GM12892 (cell line): ENCODE measurements around the gene IFIH1. TPM values are rescaled to one million over a fixed set of nuclear protein-coding genes. Genes with fewer than 3 reads are reported as not detected.

Experiments used
- DNase-seq: peaks from one replicate; pipeline ENCODE4 v3.0.0; 2011; ENCODE audit not compliant: insufficient read length
- FAIRE-seq: peaks from 2 replicates; lab custom pipeline; 2011; peaks lifted over from hg19 to GRCh38; lab: Jason Lieb, UNC
- POLR2A ChIP-seq: IDR thresholded peaks from 2 replicates; pipeline ENCODE4 v1.6.1; 2011; ENCODE audit warnings: low read depth, low read length, control low read depth
- POLR2AphosphoS5 ChIP-seq: IDR thresholded peaks from 2 replicates; pipeline ENCODE4 v1.6.1; 2011; ENCODE audit warnings: low read depth, low read length, control low read depth
- TAF1 ChIP-seq: IDR thresholded peaks from 2 replicates; pipeline ENCODE4 v1.6.1; 2011; ENCODE audit warnings: low read depth, mild to moderate bottlenecking, control low read depth, low read length, borderline replicate concordance
- polyA plus RNA-seq: library from polyadenylated mRNA; unstranded; fragments of >200 nt; gene quantifications from one replicate; pipeline ENCODE4 v1.2.1, GENCODE V29; 2012; ENCODE audit warnings: missing spikeins, inconsistent platforms; ENCODE audit not compliant: missing spikeins

IFIH1 gene
- polyA plus RNA-seq: 60.0 TPM

GRCh38 chr2:162318328-162319180 is at the start of gene IFIH1:
Gene IFIH1, minus strand, starts transcription at chr2:162318684. Its CDS starts 377 bp downstream, at chr2:162318307.
- TF ChIP-seq POLR2A (peak; percentile 66; the same call in 1 of the 2 replicates), POLR2AphosphoS5 (peak; percentile 58), TAF1 (no peak)
- peak; percentile 93 for FAIRE-seq
- DNase-seq: peak; percentile 51

GRCh38 chr2:162365392-162365791 is 46.9 kb upstream of the IFIH1 start:
- TF ChIP-seq POLR2AphosphoS5: no peak
- no peak for TF ChIP-seq TAF1
- TF ChIP-seq POLR2A: no peak
- DNase-seq: no peak
- no peak for FAIRE-seq

- TF ChIP-seq POLR2AphosphoS5 (no peak), POLR2A (no peak), TAF1 (no peak)
- FAIRE-seq (peak; percentile 14), DNase-seq (no peak)
These were observed 26.1 kb upstream of the IFIH1 start for GRCh38 chr2:162344617-162344950.

- TF ChIP-seq POLR2A: peak; percentile 77; the same call in 1 of the 2 replicates
- 0 out of 2 replicates have a peak, but pooled peaks have one; percentile 50 for TF ChIP-seq TAF1
- peak; percentile 71 for TF ChIP-seq POLR2AphosphoS5
- FAIRE-seq (peak; percentile 100), DNase-seq (peak; percentile 63)
These were observed 25.5 kb upstream of the IFIH1 start, which contains the start of gene GCA for GRCh38 chr2:162343824-162344616. Gene GCA, plus strand, starts transcription at chr2:162344132. Its CDS starts 117 bp downstream, at chr2:162344249.

- DNase-seq: no peak
- no peak for FAIRE-seq
- no peak for TF ChIP-seq POLR2A
- TF ChIP-seq TAF1: no peak
- no peak for TF ChIP-seq POLR2AphosphoS5
These were observed 25.0 kb upstream of the IFIH1 start for GRCh38 chr2:162343492-162343823.

- no peak for FAIRE-seq
- DNase-seq: no peak
- no peak for TF ChIP-seq POLR2AphosphoS5
- TF ChIP-seq TAF1: no peak
- no peak for TF ChIP-seq POLR2A
These were observed 24.4 kb upstream of the IFIH1 start for GRCh38 chr2:162342841-162343240.

- DNase-seq (no peak), FAIRE-seq (no peak)
- TF ChIP-seq POLR2A (no peak), TAF1 (no peak), POLR2AphosphoS5 (no peak)
These were observed 23.8 kb upstream of the IFIH1 start for GRCh38 chr2:162342321-162342720.

- TF ChIP-seq POLR2AphosphoS5: no peak
- no peak for TF ChIP-seq TAF1
- TF ChIP-seq POLR2A: no peak
- DNase-seq (no peak), FAIRE-seq (no peak)
These were observed 22.3 kb upstream of the IFIH1 start for GRCh38 chr2:162340822-162341221.

- no peak for TF ChIP-seq POLR2AphosphoS5
- TF ChIP-seq POLR2A: no peak
- TF ChIP-seq TAF1: no peak
- FAIRE-seq (no peak), DNase-seq (no peak)
These were observed 19.4 kb upstream of the IFIH1 start for GRCh38 chr2:162337868-162338267.

- no peak for FAIRE-seq
- DNase-seq: no peak
- TF ChIP-seq POLR2A (no peak), TAF1 (no peak), POLR2AphosphoS5 (no peak)
These were observed 15.5 kb upstream of the IFIH1 start for GRCh38 chr2:162333968-162334367.

- no peak for TF ChIP-seq TAF1
- TF ChIP-seq POLR2A: no peak
- TF ChIP-seq POLR2AphosphoS5: no peak
- no peak for FAIRE-seq
- no peak for DNase-seq
These were observed 12.4 kb upstream of the IFIH1 start for GRCh38 chr2:162330881-162331280.
